Effector memory CD4-positive, alpha-beta T cell (primary cell): ENCODE data around the gene BBS2.

Source experiments
- DNase-seq, 3 donors: peaks; one replicate each; pipeline ENCODE4 v3.0.0-alpha.2; 2020
- H3K27ac ChIP-seq: 2 replicates; pipeline ENCODE4 v1.7.0; 2013; ENCODE audit warnings: mild to moderate bottlenecking, low read length, moderate library complexity; ENCODE audit not compliant: insufficient read depth, poor library complexity, severe bottlenecking
- H3K27me3 ChIP-seq: replicated peaks from 2 replicates; pipeline ENCODE4 v1.7.0; 2013; ENCODE audit warnings: mild to moderate bottlenecking, low read length; ENCODE audit not compliant: insufficient read depth, control insufficient read depth, poor library complexity, severe bottlenecking
- H3K36me3 ChIP-seq: 2 replicates; pipeline ENCODE4 v1.7.0; 2013; ENCODE audit warnings: mild to moderate bottlenecking, low read length, moderate library complexity; ENCODE audit not compliant: control insufficient read depth, insufficient read depth
- H3K4me1 ChIP-seq: 2 replicates; pipeline ENCODE4 v1.7.0; 2013; ENCODE audit warnings: low read length, mild to moderate bottlenecking; ENCODE audit not compliant: control insufficient read depth, insufficient read depth, poor library complexity, severe bottlenecking
- H3K4me3 ChIP-seq: 2 replicates; pipeline ENCODE4 v1.7.0; 2013; ENCODE audit warnings: low read length, low read depth, mild to moderate bottlenecking; ENCODE audit not compliant: insufficient read depth, poor library complexity, severe bottlenecking
- H3K9me3 ChIP-seq: 2 replicates; pipeline ENCODE4 v1.7.0; 2013; ENCODE audit warnings: mild to moderate bottlenecking, low read length, moderate library complexity; ENCODE audit not compliant: control insufficient read depth

The BBS2 gene

DNA sequence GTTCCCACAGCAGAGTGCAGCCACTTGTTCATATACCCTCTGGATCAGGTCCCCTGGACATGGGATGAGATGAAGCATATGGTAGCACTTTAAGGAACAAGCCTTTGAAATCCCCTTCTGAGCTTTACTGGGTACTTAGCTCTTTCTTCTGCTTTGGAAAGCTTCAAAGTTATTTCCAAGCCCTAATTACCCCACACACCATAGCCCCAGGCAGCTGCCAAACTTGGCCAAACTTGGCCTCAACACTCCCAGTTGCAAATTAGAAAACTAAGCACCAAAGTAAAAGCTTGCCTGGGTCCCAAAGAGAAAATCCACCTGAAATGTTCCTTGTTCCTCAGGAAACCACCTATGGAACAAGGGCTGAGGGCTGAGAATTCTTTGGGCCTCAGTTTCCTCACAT is 29.3 kb upstream of the BBS2 start:
- H3K9me3 ChIP-seq: no peaks in the 10 kb centered on the region
- no peaks in the 10 kb centered on the region for H3K27me3 ChIP-seq
- H3K4me3 ChIP-seq: no peak overlapping the region
- H3K36me3 ChIP-seq: no peaks in the 10 kb centered on the region
- peaks cover 7% of the 10 kb centered on the region for H3K4me1 ChIP-seq
- H3K27ac ChIP-seq: no peak overlapping the region
- DNase-seq: no peak

DNA sequence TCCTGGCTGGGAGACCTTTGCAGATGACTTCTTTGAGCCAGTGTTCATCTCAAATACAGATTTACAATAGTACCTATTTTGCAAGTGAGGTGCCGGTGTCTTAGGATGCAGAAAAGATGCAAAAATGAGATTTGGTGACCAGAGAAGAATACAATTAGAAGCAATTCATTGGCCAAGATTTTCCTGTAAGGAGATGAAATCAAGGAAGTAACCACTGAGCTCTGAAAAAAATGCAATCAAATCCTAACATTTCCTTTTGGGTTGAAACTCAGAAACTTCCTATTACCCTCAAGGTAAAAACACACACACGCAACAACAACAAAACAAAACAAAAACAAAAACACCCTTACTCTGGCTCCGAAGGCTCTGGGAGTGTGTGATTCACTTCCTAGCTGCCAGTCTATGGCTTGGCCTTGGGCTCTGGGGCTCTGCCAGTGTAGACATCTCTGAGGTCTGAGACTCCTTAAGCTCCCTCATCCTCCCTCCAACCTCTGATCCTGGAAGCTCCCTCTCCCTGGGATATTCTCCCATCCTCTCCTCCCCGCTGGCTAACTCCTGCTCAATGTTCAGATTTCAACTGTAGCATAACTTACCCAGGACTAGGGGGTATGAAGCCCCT is 28.2 kb upstream of the BBS2 start:
- no peaks in the 10 kb centered on the region for H3K36me3 ChIP-seq
- H3K4me1 ChIP-seq: peaks cover 7% of the 10 kb centered on the region
- no peak overlapping the region for H3K27ac ChIP-seq
- DNase-seq: no peak
- no peaks in the 10 kb centered on the region for H3K9me3 ChIP-seq
- no peaks in the 10 kb centered on the region for H3K27me3 ChIP-seq
- H3K4me3 ChIP-seq: no peak overlapping the region

DNA sequence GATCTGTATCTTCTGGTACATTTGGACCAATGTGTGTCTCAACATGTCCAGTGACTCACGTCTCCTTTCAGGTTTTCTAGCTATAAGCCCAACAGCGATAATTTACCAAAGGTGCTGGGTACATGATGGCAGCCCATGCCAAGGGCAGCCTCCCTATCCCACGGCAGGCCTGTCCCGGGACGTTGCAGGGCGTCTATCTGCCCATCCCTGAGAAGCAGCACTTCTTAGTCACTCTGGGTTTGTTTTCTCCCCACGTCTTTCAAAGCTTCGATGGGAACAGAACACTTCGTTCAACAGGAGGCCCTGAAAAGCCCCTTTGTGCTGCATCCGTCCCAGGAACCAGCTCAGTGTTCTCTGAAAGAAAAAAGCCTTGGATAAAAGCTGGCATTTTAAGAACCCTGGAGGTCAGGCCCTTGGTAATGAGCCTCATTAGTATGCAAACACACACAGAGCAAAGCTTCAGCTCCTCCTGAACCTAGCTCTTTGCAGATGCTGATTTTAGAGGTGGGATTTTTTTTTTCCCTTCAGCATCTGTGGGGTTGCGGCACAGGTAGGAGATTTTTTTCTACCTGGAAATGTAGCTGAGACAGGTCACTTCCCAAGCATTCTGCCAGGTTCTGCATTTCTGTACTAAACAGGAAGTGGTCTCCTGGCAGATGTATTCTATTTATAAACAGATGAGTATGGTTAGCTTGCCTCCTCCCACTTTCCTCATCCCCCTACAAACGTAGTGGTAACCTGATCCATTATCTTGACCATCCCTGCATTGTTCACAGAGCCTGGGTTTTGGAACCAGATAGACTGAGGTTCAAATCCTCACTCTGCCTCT is 27.5 kb upstream of the BBS2 start:
- DNase-seq: no peak
- H3K4me3 ChIP-seq: no peak overlapping the region
- H3K27ac ChIP-seq: no peak overlapping the region
- no peaks in the 10 kb centered on the region for H3K27me3 ChIP-seq
- H3K4me1 ChIP-seq: peaks cover 7% of the 10 kb centered on the region
- H3K36me3 ChIP-seq: no peaks in the 10 kb centered on the region
- H3K9me3 ChIP-seq: no peaks in the 10 kb centered on the region

DNA sequence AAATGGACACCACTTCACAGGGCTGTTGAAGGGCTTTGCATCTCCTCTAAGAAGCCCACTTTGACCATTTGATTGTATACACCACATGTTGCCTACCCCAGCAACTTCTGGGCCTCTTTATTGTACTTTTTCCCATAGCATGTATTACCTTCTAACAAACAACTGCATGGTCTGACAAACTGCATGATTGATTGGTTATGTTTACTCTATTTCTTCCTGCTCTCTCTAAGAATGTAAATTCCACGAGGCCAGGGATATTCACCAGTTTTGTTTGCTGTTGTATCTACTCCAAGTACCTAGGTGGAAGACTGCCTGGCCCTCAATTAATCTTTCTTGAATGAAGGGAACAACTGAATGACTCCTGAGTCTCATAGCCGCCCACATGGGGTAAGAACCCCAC is 22.2 kb upstream of the BBS2 start:
- Histone ChIP-seq H3K4me1 (no peaks in the 10 kb centered on the region), H3K4me3 (no peak overlapping the region), H3K36me3 (no peaks in the 10 kb centered on the region), H3K27me3 (no peaks in the 10 kb centered on the region), H3K9me3 (no peaks in the 10 kb centered on the region), H3K27ac (no peak overlapping the region)
- no peak for DNase-seq

DNA sequence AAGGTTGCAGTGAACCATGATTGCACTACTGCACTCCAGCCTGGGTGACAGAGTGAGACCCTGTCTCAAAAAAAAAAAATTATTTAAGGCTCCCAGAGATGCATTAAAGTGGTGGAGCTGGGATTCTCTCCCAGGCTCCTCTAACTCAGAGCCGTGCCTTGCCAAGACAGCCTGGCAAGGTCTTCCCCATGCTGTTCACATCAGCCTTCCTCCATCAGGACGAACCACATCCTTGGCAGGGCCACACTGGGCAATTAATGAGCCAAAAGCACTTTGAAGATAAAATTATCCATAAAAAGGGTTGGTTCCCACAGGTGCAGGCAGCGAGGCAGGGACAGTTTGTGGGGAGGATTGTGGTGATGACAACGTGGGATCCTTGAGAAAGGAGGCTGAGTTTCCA is 19.8 kb upstream of the BBS2 start:
- Histone ChIP-seq H3K4me1 (no peaks in the 10 kb centered on the region), H3K9me3 (no peaks in the 10 kb centered on the region), H3K27ac (no peak overlapping the region), H3K4me3 (no peak overlapping the region), H3K27me3 (no peaks in the 10 kb centered on the region), H3K36me3 (no peaks in the 10 kb centered on the region)
- DNase-seq: no peak

DNA sequence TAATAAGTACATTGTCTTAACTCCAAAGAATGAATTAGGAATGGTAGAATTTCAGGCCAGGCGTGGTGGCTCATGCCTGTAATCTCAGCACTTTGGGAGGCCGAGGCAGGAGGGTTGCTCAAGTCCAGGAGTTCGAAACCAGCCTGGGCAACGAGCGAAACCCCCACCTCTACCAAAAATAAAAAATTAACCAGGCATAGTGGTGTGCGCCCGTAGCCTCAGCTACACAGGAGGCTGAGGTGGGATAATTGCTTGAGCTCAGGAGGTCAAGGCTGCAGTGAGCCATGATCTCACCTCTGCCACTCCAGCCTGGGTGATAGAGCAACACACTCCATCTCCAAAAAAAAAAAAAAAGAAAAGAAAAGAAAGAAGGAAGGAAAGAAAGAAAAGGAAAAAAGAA is 18.5 kb upstream of the BBS2 start:
- Histone ChIP-seq H3K36me3 (no peaks in the 10 kb centered on the region), H3K27ac (no peak overlapping the region), H3K4me1 (no peaks in the 10 kb centered on the region), H3K9me3 (no peaks in the 10 kb centered on the region), H3K27me3 (no peaks in the 10 kb centered on the region), H3K4me3 (no peak overlapping the region)
- DNase-seq: no peak

DNA sequence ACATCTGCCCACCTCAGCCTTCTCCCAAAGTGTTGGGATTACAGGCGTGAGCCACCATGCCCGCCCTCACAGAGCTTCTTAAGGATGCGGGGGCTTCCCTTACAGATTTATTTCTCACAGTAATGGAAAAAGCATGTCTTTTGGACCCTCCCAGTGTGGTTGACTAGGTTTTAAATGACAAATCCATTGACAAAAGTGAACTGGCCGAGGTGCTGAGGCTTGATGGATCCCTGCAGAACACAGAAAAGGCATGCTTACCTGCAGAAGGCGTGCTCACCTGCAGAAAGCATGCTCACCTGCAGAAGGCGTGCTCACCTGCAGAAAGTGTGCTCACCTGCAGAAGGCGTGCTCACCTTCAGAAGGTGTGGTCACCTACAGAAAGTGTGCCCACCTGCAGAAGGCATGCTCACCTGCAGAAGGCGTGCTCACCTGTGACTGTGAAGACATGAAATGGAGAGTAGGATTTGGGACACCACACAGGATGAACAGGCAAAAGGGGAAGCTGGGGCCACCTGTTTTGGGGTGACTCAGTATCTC is 15.1 kb upstream of the BBS2 start:
- no peaks in the 10 kb centered on the region for H3K4me1 ChIP-seq
- H3K9me3 ChIP-seq: no peaks in the 10 kb centered on the region
- no peaks in the 10 kb centered on the region for H3K27me3 ChIP-seq
- no peak for DNase-seq
- H3K4me3 ChIP-seq: no peak overlapping the region
- no peak overlapping the region for H3K27ac ChIP-seq
- no peaks in the 10 kb centered on the region for H3K36me3 ChIP-seq

DNA sequence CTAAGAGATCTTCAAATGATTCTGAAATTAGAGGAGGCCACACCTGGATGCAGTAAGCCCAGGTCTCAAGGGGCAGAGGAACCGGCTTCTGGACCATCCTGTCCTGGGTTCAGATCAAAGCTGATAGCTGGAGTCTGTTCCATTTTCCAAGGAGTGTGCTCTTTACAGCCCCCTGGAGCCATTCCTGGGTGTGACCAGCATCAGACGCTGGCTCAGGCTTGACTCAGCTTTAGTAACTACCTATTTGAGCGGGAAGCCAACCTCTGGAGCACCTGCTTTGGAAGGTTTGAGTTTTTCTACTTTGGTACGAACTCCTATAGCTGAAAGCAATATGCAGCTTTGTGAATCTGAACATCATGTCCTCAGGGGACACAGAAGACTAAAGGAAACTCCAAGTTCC is 12.9 kb upstream of the BBS2 start:
- Histone ChIP-seq H3K4me1 (no peaks in the 10 kb centered on the region), H3K9me3 (no peaks in the 10 kb centered on the region), H3K27ac (no peak overlapping the region), H3K27me3 (no peaks in the 10 kb centered on the region), H3K36me3 (no peaks in the 10 kb centered on the region), H3K4me3 (no peak overlapping the region)
- no peak for DNase-seq

DNA sequence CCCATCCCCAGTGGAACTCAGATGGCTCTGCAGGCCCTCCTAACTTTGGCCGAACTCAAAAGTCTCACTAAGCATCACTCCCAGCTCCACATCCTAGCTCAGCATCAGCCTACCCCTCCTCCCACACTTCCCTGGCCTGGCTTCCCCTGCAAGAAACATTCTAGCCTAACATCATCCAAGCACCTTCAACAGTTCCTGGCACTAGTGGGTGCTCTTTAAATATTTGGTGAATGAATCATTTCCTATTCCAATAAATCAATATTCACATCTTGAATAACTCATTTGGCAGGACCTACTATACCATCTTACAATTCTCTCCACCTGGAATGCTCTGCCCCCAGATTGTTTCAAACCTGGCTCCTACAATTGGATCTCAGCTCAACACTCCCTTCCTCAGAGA is 11.0 kb upstream of the BBS2 start:
- Histone ChIP-seq H3K4me1 (no peaks in the 10 kb centered on the region), H3K27me3 (no peaks in the 10 kb centered on the region), H3K9me3 (no peaks in the 10 kb centered on the region), H3K27ac (no peak overlapping the region), H3K36me3 (no peaks in the 10 kb centered on the region), H3K4me3 (no peak overlapping the region)
- no peak for DNase-seq

DNA sequence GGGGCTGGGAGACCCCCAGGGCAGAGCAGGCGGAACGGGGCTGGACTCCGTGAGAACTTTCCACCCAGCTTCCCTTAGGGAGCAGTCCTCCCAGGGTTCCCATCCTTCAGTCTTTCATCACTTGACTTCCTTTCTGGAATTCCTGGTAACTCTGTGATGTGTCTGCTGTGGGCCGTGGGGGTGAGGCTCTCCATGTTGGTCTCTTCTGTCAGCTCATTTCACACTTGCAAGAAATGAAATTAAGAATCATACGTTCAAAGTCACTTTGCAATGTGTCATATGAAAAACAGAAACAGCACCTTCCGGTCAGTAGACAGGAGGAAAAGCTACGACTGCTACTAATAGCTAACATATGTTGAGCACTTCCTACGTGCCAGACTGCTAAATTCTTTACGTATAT is 5.4 kb upstream of the BBS2 start:
- Histone ChIP-seq H3K9me3 (no peaks in the 10 kb centered on the region), H3K27ac (no peak overlapping the region), H3K4me3 (no peak overlapping the region)

More for the DNA sequence above, 5.4 kb upstream of the BBS2 start:
- no peak for DNase-seq
- no peaks in the 10 kb centered on the region for H3K36me3 ChIP-seq
- H3K4me1 ChIP-seq: peaks cover 5% of the 10 kb centered on the region
- H3K27me3 ChIP-seq: no peaks in the 10 kb centered on the region
